ENCODE data around the gene ATP2B3.

- TF ChIP-seq GATA2 (IDR thresholded peaks at IDR 0.05; ENCODE audit: low read depth, low read length) (no peak), GATA3 (IDR thresholded peaks at IDR 0.05; ENCODE audit: low read depth, low read length) (no peak)
These were observed 29.8 kb downstream of the ATP2B3 start for GRCh38 chrX:153547195-153547594.
